HG03378 (cell line): ENCODE results near the gene SYS1.
"Not testable (repeated sequence)": the region's sequence is repeated elsewhere in the genome, so short reads cannot be mapped to it uniquely, and the experiment has no call there.

ENCODE experiments used
- ATAC-seq: cut with Tn5 transposase; IDR thresholded peaks from one replicate; pipeline ENCODE4 v1.9.1; 2021; ENCODE audit warnings: mild to moderate bottlenecking, moderate library complexity; ENCODE audit not compliant: unreplicated experiment

Gene SYS1

DNA sequence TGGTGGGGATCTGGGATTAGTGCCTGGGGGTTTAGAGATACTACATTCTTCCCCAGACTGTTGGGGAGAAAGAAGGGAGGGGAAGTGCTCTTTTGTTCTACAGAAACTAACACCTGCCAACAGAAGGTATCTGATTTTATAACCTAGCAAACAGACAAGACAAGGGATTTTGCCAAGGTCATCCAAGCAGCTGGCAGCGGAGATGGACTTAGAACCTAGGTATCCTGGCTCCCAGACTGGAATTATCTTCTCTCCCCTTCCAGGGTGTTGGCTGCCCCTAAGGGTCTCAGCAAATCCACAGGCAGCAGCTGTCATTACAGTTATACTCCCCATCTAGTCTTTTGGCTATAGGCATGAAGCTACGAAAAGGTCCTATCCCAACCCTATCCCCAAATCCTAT, 23.2 kb upstream of the SYS1 start:
- ATAC-seq: no peak

DNA sequence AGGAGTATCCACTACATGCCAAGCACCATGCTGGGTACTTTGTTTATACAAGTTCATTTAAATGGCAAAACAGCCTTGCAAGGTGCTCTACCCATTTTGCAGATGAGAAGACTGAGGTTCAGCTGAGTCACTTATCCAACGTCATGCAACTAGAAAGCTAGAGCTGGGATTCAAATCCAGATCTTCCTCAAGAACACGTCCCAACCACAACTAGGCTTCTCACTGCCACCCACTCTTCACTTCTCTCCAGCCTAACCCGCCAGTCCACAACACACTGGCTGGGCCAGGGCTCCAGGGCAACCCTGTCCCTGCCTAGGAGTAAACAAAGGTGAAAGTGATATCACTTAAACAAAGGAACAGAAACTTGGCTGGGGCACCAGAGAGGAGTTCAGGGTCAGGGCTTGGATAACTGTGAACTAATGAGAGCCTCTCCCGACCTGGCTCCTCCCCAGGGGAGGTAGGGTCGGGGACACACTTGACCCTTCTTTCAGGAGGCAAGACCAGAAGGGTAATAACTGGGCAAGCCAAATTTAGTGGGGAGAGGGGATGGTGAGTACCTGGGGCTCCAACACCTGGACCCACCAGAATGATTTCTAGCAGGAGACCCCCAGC, 22.6 kb upstream of the SYS1 start:
- no peak for ATAC-seq

DNA sequence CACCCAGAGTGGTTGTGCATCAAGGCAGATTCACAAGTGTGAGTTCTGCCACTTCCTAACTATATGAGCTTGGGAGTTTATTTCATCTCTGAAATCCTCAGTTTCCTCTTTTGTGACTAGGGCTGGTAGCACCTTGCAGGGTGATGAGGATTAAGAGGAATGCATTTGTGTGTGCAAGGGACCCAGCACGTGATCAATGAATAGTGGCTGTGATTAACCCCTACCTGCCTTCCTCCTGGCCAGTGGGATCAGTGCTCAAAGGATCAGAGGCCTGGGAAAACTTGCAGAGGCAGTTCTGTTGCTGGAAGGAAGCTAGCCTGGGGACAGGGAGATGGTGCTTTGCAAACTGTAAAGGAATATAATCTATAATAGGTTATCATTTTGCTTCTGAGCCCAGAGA, 22.0 kb upstream of the SYS1 start:
- ATAC-seq: no peak

DNA sequence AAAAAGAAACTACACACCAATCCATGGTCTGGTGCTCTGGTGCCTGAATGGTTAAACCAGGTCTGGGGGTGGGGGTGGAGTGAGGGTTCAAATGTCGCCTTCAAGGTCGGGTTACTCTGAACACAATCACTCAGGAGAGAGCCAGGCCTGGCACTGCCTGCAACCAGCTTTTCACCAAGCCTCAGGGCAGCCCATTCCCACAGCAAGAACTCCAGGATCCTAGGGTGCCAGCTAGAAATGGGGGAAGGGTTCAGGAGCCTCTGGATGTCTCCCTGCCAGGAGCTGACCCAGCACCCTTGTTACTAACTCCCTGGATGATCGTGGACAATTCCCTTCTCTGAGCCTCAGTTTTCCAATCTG, 21.4 kb upstream of the SYS1 start:
- ATAC-seq: no peak

DNA sequence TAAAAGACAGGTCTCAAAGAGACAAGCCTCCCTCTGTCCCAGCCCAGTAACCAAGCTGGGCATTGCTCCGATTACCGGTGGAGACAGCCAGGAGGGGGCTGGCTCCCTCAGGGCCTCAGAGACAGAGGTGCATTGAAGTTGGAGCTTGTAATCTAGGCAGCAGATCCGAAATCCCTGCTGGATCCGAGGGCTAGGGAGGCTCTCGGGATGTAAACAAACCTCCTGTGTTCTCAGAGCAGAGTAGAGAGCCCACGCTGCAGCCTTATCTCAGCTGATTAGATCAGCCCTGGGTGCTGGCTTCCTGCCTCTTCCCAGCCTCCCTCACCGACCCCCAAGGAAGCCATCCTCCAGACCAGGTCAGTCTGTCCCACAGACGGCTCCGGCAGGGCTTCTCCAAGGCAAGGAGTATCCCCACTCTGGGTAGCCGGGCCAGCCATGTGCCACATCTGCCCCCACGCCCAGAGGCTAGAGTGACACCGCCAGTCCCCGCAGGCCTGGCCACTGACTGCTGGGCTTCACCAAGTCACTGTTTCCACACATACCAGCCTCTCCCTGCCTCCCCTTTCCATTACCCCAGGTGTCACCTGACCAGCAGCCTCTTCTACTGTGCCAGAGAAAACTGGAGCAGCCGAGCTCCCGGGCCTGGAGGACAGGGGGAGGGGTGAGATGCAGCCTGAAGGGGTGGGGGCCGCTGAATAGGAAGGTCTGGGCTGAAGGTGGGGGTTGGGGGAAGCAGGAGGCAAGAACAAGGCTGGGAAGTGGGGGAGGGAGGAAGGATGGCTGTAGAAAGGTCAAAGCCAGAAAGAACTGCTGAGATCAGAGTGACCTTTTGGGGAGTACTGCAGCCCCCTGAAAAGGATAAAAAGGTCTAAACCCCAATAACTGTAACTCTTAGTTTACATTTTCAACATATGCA, 20.8 kb upstream of the SYS1 start:
- no peak for ATAC-seq

DNA sequence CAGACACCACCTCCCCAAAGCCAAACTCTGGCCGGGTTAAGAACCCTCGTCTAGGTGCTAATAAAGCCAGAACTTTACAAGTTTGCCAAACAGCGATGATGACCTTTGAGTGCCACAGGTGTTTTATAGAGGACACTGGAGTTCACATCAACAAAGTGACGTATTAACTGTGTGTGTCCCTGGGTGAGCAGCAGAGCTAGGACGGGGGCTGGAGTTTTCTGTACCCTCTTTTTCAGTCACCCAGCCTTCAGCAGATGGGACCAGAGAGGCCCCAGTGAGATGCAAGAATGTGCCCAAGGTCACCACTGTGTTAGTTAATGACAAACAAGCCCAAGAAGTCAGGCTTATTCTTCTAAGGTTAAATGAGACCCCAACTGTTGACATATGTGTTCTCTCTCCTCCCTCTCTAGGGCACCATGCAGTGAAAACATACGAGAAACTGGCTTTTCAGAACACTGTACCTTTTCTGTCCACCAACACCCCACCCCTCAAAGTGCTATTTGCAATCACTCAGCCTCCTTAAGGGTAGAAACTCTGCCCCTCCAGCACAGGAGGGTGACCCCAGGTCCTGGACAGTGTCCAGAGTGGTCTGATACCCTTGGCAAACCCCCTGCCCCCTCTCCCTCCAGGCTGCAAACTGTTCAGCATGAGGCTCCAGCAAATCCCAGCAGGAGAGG, 20.0 kb upstream of the SYS1 start:
- no peak for ATAC-seq

DNA sequence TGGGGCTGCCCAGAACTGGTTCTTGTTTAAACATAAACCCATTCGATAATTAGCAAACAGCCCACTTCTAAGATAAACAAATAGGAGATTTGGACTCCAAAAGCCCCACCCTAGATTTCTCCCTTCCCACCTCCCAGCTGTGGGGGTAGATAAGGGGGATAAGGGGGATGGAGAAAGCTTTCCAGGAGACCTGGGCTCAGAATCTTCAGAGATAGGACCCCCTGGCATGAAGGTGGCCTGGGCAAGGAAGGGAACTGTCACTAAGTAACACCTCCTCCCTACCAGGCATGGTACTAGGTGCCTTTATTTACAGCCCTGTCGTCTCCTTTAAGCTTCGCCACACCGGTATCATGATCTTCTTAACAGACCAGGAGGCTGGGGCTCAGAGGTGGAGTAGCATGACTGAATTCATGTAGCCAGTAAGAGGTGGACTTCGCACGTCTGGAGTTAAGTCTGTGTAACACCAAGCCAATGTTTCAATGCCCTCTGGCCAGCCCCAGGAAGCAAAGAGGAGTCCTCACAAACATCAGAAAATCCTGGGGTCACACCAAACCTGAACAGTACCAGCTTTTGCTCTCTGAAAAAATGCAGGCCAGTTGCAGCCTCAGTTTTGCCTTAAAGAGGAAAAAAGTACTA, 19.3 kb upstream of the SYS1 start:
- ATAC-seq: no peak

DNA sequence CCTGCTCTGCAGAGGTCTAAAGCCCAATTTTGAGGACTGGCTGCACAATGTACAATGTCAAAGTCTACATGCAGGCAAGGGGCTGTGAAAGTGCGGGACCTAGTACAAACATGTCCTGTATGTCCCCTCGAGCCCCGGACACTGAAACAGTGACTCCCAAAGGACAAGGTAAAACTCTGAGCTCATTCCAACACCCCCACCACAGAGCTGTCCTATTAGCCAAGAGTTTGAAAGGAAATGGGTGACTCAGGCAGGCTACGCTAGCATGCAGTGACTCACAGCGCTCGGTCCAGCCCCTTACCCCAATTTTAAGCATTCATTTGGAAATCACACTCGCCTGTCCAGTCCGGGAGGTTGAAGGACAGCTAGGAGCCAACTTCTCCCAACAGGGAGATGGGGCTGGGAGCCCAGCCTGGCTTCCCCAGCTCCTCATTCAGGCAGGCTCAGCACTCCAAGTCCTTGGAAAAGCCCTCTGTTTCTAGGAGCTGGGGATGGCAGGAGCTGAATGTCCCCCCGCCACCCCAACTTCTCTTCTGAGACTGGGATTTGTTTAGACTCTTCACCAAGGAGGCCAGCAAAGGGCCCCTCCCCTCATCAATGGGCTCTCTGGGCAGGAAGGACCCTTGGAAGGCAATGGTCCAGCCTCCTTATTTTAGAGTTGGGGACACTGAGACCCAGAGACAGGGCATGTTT, 18.6 kb upstream of the SYS1 start:
- ATAC-seq: no peak

DNA sequence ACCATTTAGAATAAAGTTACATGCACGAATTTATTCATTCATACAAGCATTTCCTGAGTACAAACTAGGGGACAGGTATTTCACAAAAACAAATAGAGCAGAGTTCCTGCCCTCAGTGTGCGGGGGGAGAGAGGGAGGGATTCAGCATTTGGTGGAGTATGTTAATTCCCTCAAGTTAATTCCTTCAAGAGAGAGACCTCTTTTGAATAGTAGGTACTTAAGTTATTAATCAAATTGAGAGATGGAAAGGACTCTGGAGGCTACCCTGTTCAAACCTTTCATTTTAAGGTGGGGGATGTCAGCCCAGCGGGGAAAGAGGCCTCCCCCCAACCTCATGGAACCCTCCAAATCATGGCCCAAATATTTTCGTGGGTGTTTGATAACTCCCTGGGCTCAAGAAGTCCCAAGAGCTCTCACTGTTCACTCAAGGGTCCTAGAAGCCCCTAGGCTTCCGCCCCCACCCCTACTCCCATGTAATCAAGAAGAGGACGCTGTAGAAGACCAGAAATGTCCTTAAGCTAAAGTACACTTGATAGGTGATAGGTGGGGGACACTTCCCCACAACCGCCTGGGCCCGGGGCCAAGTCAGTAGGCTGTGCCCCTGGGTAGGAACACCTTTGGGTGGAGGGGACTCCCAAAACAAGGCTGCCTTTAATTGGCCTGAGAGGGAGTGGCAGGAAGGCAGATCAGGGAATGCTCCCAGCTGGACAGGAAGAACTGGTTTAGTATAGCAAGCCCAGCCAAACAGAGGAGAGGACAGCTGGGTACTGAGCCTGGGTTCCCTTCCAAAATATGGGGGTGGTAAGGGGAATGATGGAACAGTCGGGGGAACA, 17.6 kb upstream of the SYS1 start:
- no peak for ATAC-seq

DNA sequence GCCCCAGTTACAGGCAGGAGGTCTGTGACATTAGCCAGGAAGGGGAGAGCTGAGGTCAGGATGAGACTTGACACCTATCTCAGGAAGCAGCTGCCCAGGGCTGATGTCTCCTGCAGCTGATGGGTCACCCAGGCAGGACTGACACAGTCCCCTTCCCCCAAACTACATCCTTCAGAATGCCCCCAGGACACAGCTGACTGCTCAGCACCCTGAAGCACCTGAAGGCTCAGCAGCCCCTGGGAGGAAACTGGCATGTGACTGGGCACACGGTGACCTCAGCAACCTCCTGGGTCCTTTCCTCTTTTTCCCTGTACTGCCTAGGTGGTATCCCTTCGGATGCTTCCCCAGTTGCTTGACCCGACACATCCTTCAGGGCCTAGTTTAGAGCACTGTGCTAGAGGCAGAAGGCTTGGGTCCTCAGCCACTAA, 16.7 kb upstream of the SYS1 start:
- ATAC-seq: no peak

DNA sequence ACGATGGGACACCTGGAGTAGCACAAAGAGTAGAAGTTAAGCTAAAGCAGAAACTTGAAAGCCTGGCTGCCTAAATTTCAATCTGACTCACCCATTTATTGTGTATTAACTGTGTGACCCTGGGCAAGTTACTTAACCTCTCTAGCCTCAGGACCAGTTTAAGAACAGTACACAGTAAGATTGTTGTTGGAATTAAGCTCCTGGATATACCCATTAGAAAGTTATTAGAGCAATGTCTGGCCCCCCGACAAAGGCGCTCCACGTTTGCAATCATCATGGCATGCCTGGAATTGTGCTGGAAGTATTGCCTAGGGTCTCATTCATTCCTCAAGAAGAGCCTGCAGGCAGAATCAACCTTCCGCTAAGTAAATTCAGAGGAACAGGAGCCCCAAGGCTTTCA, 16.1 kb upstream of the SYS1 start:
- no peak for ATAC-seq

DNA sequence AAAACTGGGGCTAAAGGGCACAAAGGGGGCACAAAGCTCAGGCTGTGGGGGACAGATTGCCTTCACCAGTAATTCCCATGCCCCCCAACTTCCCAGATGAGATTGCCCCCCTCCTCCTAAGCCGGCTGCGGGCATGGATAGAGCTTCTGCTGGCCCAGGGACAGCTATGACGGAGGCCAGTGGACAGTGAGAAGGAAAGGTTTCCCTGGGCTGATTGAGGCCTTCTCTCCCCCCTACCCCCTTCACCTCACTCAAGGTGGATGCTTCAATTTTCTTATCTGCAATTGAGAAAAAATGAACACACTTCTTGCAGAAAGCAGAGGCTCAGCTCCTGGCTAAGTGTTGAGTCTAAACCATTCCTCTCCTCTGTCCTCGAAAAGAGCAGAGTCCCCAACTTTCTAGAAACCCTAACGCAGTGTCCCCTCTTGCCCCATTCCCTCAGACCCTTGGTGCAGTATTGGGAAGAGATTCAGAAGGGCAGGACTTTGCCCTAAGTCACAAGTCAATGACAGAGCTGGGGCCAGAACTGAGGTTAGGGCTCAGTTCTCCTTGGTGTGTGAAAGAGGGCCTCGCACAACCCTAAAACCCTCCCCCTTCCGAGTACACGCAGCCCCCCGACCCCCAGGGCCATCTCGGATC, 15.5 kb upstream of the SYS1 start:
- ATAC-seq: no peak

DNA sequence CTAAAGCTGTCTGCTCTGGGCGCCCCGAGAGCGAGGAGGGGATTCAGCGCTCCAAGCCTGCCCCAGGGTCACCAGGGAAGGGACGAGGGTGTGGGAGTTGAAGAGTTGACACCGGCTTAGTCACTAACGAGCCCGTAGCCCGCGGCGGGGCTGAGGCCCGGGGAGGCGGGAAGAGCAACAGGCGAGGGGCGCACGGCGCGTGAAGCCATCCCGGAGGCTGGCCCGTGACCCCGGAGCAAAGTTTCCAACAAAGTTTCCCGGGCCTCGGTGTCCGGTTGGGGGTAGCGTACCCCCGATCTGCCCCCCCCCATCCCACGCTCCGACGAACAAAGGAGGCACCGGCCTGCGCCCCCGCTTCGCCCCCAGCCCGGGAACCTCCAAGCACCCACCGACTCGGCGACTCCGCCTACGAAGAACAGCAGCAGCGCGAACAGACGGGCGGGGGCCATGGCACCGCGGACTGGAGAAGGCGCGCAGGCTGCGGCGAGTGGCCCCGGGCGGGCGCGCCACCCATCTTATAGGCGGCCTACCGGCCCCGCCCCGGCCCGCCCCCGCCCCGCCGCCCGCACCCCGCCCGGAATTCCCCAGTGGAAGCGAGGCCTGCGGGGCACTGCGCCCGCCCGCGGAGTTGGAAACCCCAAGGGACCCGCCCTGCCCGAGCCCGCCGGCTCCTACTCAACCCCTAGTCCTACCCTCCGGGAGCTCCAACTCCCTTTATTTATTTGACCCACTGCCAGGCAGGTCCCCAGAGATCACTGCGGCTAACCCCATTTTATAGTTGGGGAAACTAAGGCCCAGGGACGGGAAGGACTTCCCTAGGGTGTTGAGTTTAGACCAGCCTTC, 14.8 kb upstream of the SYS1 start, which contains the start of gene SDC4:
Gene SDC4 (minus strand): TSS at position 489 of the 843 bp plus-strand sequence. CDS start 40 bp downstream, at position 449.
- ATAC-seq: no peak

DNA sequence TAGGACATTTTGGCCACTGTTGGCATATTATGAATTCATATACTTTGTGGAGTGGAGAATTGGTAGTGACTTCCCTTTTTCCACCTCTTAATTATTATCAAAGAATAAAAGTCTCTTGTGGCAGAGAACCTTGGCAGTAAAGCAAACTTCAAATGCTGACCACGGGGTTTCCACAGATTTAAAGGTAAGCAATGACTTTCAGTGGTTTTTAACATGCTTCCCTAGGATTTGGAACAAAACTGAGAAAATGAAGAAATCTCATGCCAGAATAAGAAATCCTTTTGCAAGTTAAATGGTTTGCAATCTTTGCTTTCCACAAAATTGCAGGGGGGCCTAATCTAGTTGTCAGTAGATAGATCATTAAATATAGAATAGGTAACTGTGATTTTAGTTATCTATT, 12.7 kb upstream of the SYS1 start:
- ATAC-seq: no peak

DNA sequence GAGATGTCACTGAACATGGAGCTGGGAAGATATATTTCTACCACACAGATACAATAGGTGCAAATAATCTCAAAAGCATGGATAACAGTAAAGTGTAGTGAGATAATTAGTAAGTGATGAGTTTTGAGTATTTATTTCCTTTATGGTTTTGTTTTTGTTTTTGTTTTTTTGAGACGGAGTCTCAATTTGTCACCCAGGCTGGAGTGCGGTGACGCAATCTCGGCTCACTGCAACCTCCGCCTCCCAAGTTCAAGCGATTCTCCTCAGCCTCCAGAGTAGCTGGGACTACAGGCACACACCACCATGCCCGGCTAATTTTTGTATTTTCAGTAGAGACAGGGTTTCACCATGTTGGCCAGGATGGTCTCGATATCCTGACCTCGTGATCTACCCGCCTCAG, 12.2 kb upstream of the SYS1 start:
- not testable (repeated sequence) for ATAC-seq

DNA sequence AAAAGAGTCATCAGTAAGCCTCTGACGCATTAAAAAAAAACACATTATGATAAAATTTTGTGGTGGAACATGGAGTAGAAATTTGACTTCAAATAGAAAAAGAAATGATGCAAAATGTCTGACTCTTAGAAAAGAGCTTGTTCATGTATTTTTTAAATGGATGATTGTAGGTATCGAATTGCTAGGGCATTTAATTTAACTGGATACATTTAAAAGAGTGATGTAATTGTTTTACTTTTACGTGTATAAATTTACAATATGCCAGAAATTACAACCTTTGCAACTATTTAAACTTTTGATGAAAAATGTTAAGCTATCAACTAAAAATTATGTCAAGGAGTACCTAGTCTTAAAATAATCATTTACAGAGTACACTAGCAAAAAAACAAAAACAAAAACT, 10.2 kb upstream of the SYS1 start:
- ATAC-seq: no peak

DNA sequence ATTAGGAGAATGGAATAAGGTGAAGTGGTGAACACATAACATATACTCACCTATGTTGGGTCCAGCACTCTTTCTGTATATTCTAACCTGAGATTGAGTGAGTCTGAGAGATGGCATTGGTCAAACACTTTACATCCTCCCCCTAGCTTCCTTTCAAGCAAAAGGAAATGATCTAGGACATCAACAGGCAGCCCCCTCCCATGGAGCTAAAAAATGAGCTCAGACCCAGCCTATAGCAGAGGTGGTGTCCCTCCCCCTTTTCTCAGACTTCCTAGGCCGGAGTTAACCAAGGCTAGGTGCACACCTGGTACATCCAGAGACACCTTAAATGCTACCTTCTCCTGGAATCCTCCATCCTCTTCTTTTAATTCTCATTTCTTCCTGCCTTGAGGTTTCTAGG, 9.2 kb upstream of the SYS1 start:
- no peak for ATAC-seq

DNA sequence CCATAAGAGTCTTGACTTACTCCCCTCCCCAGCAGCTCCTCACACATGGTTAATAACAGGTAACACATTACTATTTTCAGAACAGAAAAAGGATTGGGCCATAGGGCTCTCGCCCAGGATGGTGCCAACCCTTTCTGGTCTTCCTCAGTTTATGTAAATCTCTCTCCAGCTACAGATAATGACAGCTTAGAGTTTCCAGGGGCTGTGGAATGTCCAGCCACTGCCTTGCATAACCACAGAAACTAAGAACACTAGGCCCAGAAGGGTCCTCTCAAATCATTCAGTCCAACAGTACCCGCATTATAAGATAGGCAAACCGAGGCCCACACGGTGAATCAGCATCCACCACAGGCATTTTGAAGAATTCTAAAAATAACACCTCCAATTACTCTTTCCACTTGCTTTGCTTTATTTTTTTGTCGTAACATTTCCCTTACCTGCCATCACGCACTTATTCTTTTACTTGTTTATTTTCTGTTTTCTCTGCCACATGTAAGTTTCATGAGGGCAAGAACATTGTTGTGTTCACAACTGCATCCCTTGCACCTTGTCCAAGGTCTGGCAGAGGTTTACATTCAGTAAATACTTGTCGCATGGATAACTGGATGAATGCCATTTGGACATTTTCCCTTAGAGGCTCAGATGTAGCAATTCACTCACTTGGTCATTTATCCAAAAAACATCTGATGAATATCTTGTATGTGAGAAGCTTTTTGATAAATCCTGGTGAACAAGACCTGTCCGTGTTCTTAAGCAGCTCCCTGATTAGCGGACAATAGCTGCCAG, 8.3 kb upstream of the SYS1 start:
- ATAC-seq: no peak
